ENCODE results near the gene PLB1.

- TF ChIP-seq POLR2A (IDR thresholded peaks at IDR 0.05): no peak
- TF ChIP-seq CTCF (IDR thresholded peaks at IDR 0.05): no peak
- TF ChIP-seq EP300 (IDR thresholded peaks at IDR 0.05): no peak
Observed at GRCh38 chr2:28568533-28568932, 72.7 kb downstream of the PLB1 start.

All from stomach (tissue), 4 donors.